T-helper 1 cell treated with Interleukin-12 subunit alpha and Interleukin-12 subunit beta and Interleukin-4 antibody, amounts not matched to agents 30 μg/mL and 1 μg/mL, for 36 hours (primary cell): ENCODE data around the gene SPRTN.
"Not testable (repeated sequence)": the region's sequence is repeated elsewhere in the genome, so short reads cannot be mapped to it uniquely, and the experiment has no call there.

ENCODE experiments used
- H3K27ac Mint-ChIP-seq: one replicate; pipeline ENCODE4 v1.8.0; 2021; ENCODE audit warnings: mild to moderate bottlenecking, mixed read lengths
- H3K27me3 Mint-ChIP-seq: one replicate; pipeline ENCODE4 v1.8.0; 2021; ENCODE audit warnings: low read depth, mixed read lengths
- H3K36me3 Mint-ChIP-seq: one replicate; pipeline ENCODE4 v1.8.0; 2021; ENCODE audit warnings: low read depth, mixed read lengths
- H3K4me1 Mint-ChIP-seq: one replicate; pipeline ENCODE4 v1.8.0; 2021; ENCODE audit warnings: low read depth, mixed read lengths
- H3K4me3 Mint-ChIP-seq: one replicate; pipeline ENCODE4 v1.8.0; 2021; ENCODE audit warnings: mild to moderate bottlenecking, moderate library complexity, mixed read lengths
- H3K9me3 Mint-ChIP-seq: one replicate; pipeline ENCODE4 v1.8.0; 2021; ENCODE audit warnings: mixed read lengths

SPRTN gene

GRCh38 chr1:231324660-231325059 is 13.4 kb upstream of the SPRTN start:
- H3K27ac Mint-ChIP-seq = no peak overlapping the region
- no peaks in the 10 kb centered on the region for H3K36me3 Mint-ChIP-seq
- no peaks in the 10 kb centered on the region for H3K4me1 Mint-ChIP-seq

GRCh38 chr1:231326248-231326647 is 11.8 kb upstream of the SPRTN start:
- Mint-ChIP-seq H3K27me3 (peaks cover 4% of the 10 kb centered on the region), H3K4me3 (no peak overlapping the region), H3K27ac (no peak overlapping the region), H3K9me3 (no peaks in the 10 kb centered on the region), H3K36me3 (peaks cover under 1% of the 10 kb centered on the region), H3K4me1 (no peaks in the 10 kb centered on the region)

More at GRCh38 chr1:231324660-231325059, 13.4 kb upstream of the SPRTN start:
- no peak overlapping the region for H3K4me3 Mint-ChIP-seq
- peaks cover 4% of the 10 kb centered on the region for H3K27me3 Mint-ChIP-seq
- H3K9me3 Mint-ChIP-seq = no peaks in the 10 kb centered on the region

- Mint-ChIP-seq H3K4me1 (peaks cover 3% of the 10 kb centered on the region), H3K4me3 (no peak overlapping the region), H3K9me3 (no peaks in the 10 kb centered on the region), H3K27me3 (peaks cover 4% of the 10 kb centered on the region), H3K36me3 (peaks cover 7% of the 10 kb centered on the region), H3K27ac (no peak overlapping the region)
These were observed 10.5 kb upstream of the SPRTN start for GRCh38 chr1:231327617-231328016.

GRCh38 chr1:231329483-231329882 is 8.6 kb upstream of the SPRTN start:
- H3K27me3 Mint-ChIP-seq = peaks cover 4% of the 10 kb centered on the region
- no peaks in the 10 kb centered on the region for H3K9me3 Mint-ChIP-seq
- no peak overlapping the region for H3K4me3 Mint-ChIP-seq
- H3K4me1 Mint-ChIP-seq = peaks cover 10% of the 10 kb centered on the region
- H3K27ac Mint-ChIP-seq = no peak overlapping the region
- H3K36me3 Mint-ChIP-seq = peaks cover 10% of the 10 kb centered on the region

- Mint-ChIP-seq H3K4me3 (no peak overlapping the region), H3K4me1 (peaks cover 29% of the 10 kb centered on the region), H3K36me3 (peaks cover 27% of the 10 kb centered on the region), H3K27ac (no peak overlapping the region), H3K9me3 (no peaks in the 10 kb centered on the region), H3K27me3 (peaks cover 2% of the 10 kb centered on the region)
These were observed 5.3 kb upstream of the SPRTN start for GRCh38 chr1:231332761-231333160.

GRCh38 chr1:231334079-231334666 is 3.9 kb upstream of the SPRTN start:
- peaks cover 3% of the 10 kb centered on the region for H3K27me3 Mint-ChIP-seq
- H3K9me3 Mint-ChIP-seq = no peaks in the 10 kb centered on the region
- no peak overlapping the region for H3K27ac Mint-ChIP-seq
- H3K4me3 Mint-ChIP-seq = peak overlapping the region; percentile 60
- peaks cover 35% of the 10 kb centered on the region for H3K4me1 Mint-ChIP-seq
- peaks cover 35% of the 10 kb centered on the region for H3K36me3 Mint-ChIP-seq

GRCh38 chr1:231334952-231335351 is 3.1 kb upstream of the SPRTN start:
- peak overlapping the region; percentile 56 for H3K4me3 Mint-ChIP-seq
- no peaks in the 10 kb centered on the region for H3K9me3 Mint-ChIP-seq
- peaks cover 37% of the 10 kb centered on the region for H3K36me3 Mint-ChIP-seq
- peaks cover 40% of the 10 kb centered on the region for H3K4me1 Mint-ChIP-seq
- no peak overlapping the region for H3K27ac Mint-ChIP-seq
- peaks cover 3% of the 10 kb centered on the region for H3K27me3 Mint-ChIP-seq

- H3K4me3 Mint-ChIP-seq = peak overlapping the region; percentile 96
- H3K9me3 Mint-ChIP-seq = no peaks in the 10 kb centered on the region
- H3K4me1 Mint-ChIP-seq = peaks cover 47% of the 10 kb centered on the region
- H3K27ac Mint-ChIP-seq = peak overlapping the region; percentile 16
- H3K27me3 Mint-ChIP-seq = peaks cover 3% of the 10 kb centered on the region
- peaks cover 40% of the 10 kb centered on the region for H3K36me3 Mint-ChIP-seq
These were observed 2.2 kb upstream of the SPRTN start for GRCh38 chr1:231335663-231336602.

GRCh38 chr1:231337043-231337471 is 1.0 kb upstream of the SPRTN start:
- peak overlapping the region; percentile 100 for H3K27ac Mint-ChIP-seq
- H3K27me3 Mint-ChIP-seq = peaks cover 3% of the 10 kb centered on the region
- H3K4me1 Mint-ChIP-seq = peaks cover 47% of the 10 kb centered on the region
- H3K4me3 Mint-ChIP-seq = peak overlapping the region; percentile 96
- H3K9me3 Mint-ChIP-seq = no peaks in the 10 kb centered on the region
- H3K36me3 Mint-ChIP-seq = peaks cover 40% of the 10 kb centered on the region

- H3K27me3 Mint-ChIP-seq = peaks cover 3% of the 10 kb centered on the region
- peaks cover 44% of the 10 kb centered on the region for H3K4me1 Mint-ChIP-seq
- peaks cover 41% of the 10 kb centered on the region for H3K36me3 Mint-ChIP-seq
- peak within 1 kb of the TSS; percentile 96 for H3K4me3 Mint-ChIP-seq
- peak within 1 kb of the TSS; percentile 100 for H3K27ac Mint-ChIP-seq
- no peaks in the 10 kb centered on the region for H3K9me3 Mint-ChIP-seq
These were observed 422 bp upstream of the SPRTN start, which contains the start of gene EXOC8 for GRCh38 chr1:231337472-231338269. TSS of gene EXOC8 (minus strand) at chr1:231337852. CDS start at chr1:231337745, 107 bp downstream.

- Mint-ChIP-seq H3K36me3 (peaks cover 38% of the 10 kb centered on the region), H3K27me3 (peaks cover 3% of the 10 kb centered on the region), H3K27ac (no peak overlapping the region), H3K9me3 (no peaks in the 10 kb centered on the region), H3K4me1 (peaks cover 36% of the 10 kb centered on the region), H3K4me3 (no peak overlapping the region)
These were observed 2.4 kb downstream of the SPRTN start for GRCh38 chr1:231340328-231341013.

GRCh38 chr1:231347961-231348360 is 9.9 kb downstream of the SPRTN start:
- peaks cover 2% of the 10 kb centered on the region for H3K4me1 Mint-ChIP-seq
- H3K4me3 Mint-ChIP-seq = no peak overlapping the region
- no peaks in the 10 kb centered on the region for H3K27me3 Mint-ChIP-seq
- H3K27ac Mint-ChIP-seq = no peak overlapping the region
- no peaks in the 10 kb centered on the region for H3K9me3 Mint-ChIP-seq
- peaks cover 25% of the 10 kb centered on the region for H3K36me3 Mint-ChIP-seq

GRCh38 chr1:231348442-231348841 is 10.3 kb downstream of the SPRTN start:
- H3K9me3 Mint-ChIP-seq = no peaks in the 10 kb centered on the region
- H3K27ac Mint-ChIP-seq = no peak overlapping the region
- H3K4me3 Mint-ChIP-seq = no peak overlapping the region
- H3K4me1 Mint-ChIP-seq = peaks cover 2% of the 10 kb centered on the region
- H3K36me3 Mint-ChIP-seq = peaks cover 27% of the 10 kb centered on the region
- H3K27me3 Mint-ChIP-seq = no peaks in the 10 kb centered on the region

- H3K4me1 Mint-ChIP-seq, H3K27ac Mint-ChIP-seq, H3K4me3 Mint-ChIP-seq, H3K9me3 Mint-ChIP-seq, H3K27me3 Mint-ChIP-seq: not testable (repeated sequence)
- peaks cover 27% of the 10 kb centered on the region for H3K36me3 Mint-ChIP-seq
These were observed 10.8 kb downstream of the SPRTN start for GRCh38 chr1:231348856-231349255.
